PC-3 (cell line): ENCODE measurements around the gene TAF6.

Experiments
- CTCF ChIP-seq: fragments of 300-600 bp; sonication (generic); conservative IDR thresholded peaks from 2 replicates; pipeline ENCODE4 v1.5.1; 2017; ENCODE audit warnings: antibody characterized with exemption, low read depth, mild to moderate bottlenecking, low read length
- EZH2 ChIP-seq: fragments of 300-600 bp; sonication (generic); IDR thresholded peaks from one replicate; pipeline ENCODE4 v1.6.1; 2017; ENCODE audit warnings: antibody characterized with exemption, mild to moderate bottlenecking, low read length; ENCODE audit not compliant: unreplicated experiment
- EZH2phosphoT487 ChIP-seq: fragments of 300-600 bp; sonication (generic); IDR thresholded peaks from 2 replicates; pipeline ENCODE4 v1.6.1; 2018; ENCODE audit warnings: mild to moderate bottlenecking, antibody characterized with exemption, low read length, borderline replicate concordance

GRCh38 chr7:100066953-100067352 lies 52.2 kb downstream of the TAF6 start:
- TF ChIP-seq CTCF = no peak
- no peak for TF ChIP-seq EZH2
- TF ChIP-seq EZH2phosphoT487 = no peak
